ENCODE data around the gene SLC16A14. TPM values are rescaled to one million over a fixed set of nuclear protein-coding genes. Genes with fewer than 3 reads are reported as not detected.

The SLC16A14 gene
- total RNA-seq, 2 donors from 2014 or later = 5.3 to 7.9 TPM

GRCh38 chr2:230000118-230000841, 68.4 kb downstream of the SLC16A14 start:
- H3K36me3 ChIP-seq = no peaks in the 10 kb centered on the region
- TF ChIP-seq CTCF (IDR thresholded peaks at IDR 0.05) = no peak
- H3K9ac ChIP-seq (ENCODE audit: low read depth in 2 of 2, low read length in 2 of 2) = no peak overlapping the region
- no peaks in the 10 kb centered on the region for H3K27me3 ChIP-seq
- H3K4me1 ChIP-seq = no peaks in the 10 kb centered on the region
- H3K27ac ChIP-seq = no peak overlapping the region
- DNase-seq = no peak
- no peaks in the 10 kb centered on the region for H3K9me3 ChIP-seq
- intact Hi-C loops (cut with DNase I) = no loop called here
- H3K4me3 ChIP-seq = no peak overlapping the region

- TF ChIP-seq CTCF (IDR thresholded peaks at IDR 0.05) = no peak
- Histone ChIP-seq H3K9me3 (no peaks in the 10 kb centered on the region), H3K4me3 (no peak overlapping the region), H3K27me3 (no peaks in the 10 kb centered on the region), H3K9ac (ENCODE audit: low read depth in 2 of 2, low read length in 2 of 2) (no peak overlapping the region), H3K27ac (no peak overlapping the region), H3K36me3 (no peaks in the 10 kb centered on the region), H3K4me1 (no peaks in the 10 kb centered on the region)
- no peak for DNase-seq
- intact Hi-C loops (cut with DNase I) = no loop called here
Observed at GRCh38 chr2:229997565-229997964, 71.2 kb downstream of the SLC16A14 start.

- H3K4me1 ChIP-seq = no peaks in the 10 kb centered on the region
- no peak for TF ChIP-seq CTCF (IDR thresholded peaks at IDR 0.05)
- H3K9me3 ChIP-seq = no peaks in the 10 kb centered on the region
- no peak for DNase-seq
- H3K27ac ChIP-seq = no peak overlapping the region
- no peaks in the 10 kb centered on the region for H3K27me3 ChIP-seq
- intact Hi-C loops (cut with DNase I) = no loop called here
- H3K9ac ChIP-seq (ENCODE audit: low read depth in 2 of 2, low read length in 2 of 2) = no peak overlapping the region
- no peak overlapping the region for H3K4me3 ChIP-seq
- H3K36me3 ChIP-seq = no peaks in the 10 kb centered on the region
Observed at GRCh38 chr2:229996320-229996719, 72.4 kb downstream of the SLC16A14 start.

- TF ChIP-seq CTCF (IDR thresholded peaks at IDR 0.05) = no peak
- Histone ChIP-seq H3K9ac (ENCODE audit: low read depth in 2 of 2, low read length in 2 of 2) (no peak overlapping the region), H3K27ac (no peak overlapping the region), H3K36me3 (no peaks in the 10 kb centered on the region), H3K4me3 (no peak overlapping the region), H3K27me3 (no peaks in the 10 kb centered on the region), H3K9me3 (no peaks in the 10 kb centered on the region), H3K4me1 (no peaks in the 10 kb centered on the region)
- no peak for DNase-seq
- intact Hi-C loops (cut with DNase I) = no loop called here
Observed at GRCh38 chr2:229993236-229993635, 75.5 kb downstream of the SLC16A14 start.

Other genes with a start within 250 kb of the SLC16A14 start
- 100 to 1,000 TPM; 180 to 209 TPM for gene TRIP12, start 146.9 kb downstream of the SLC16A14 start, total RNA-seq
- 1 to 10 TPM in 1 of 2 donors, under 1 TPM in 1; 0.77 to 1.9 TPM for gene FBXO36, start 146.4 kb downstream of the SLC16A14 start, total RNA-seq
- gene SP110, start 151.1 kb upstream of the SLC16A14 start, total RNA-seq = 10 to 100 TPM; 10.8 to 11.6 TPM
- 1 to 10 TPM; 1.7 to 2.2 TPM for gene SP140, start 156.8 kb upstream of the SLC16A14 start, total RNA-seq